Activated T-cell treated with anti-CD3 and anti-CD28 coated beads for 4 hours (primary cell): Measurements from ENCODE around the gene CCT5.
"Not testable (repeated sequence)": the region's sequence is repeated elsewhere in the genome, so short reads cannot be mapped to it uniquely, and the experiment has no call there.

ENCODE experiments used
- DNase-seq: peaks from one replicate; pipeline ENCODE4 v3.0.0-alpha.2; 2020

The CCT5 gene

GRCh38 chr5:10304932-10305331 is 54.9 kb downstream of the CCT5 start:
- no peak for DNase-seq

- DNase-seq, result no peak
These were observed 56.0 kb downstream of the CCT5 start for GRCh38 chr5:10306114-10306513.

DNA sequence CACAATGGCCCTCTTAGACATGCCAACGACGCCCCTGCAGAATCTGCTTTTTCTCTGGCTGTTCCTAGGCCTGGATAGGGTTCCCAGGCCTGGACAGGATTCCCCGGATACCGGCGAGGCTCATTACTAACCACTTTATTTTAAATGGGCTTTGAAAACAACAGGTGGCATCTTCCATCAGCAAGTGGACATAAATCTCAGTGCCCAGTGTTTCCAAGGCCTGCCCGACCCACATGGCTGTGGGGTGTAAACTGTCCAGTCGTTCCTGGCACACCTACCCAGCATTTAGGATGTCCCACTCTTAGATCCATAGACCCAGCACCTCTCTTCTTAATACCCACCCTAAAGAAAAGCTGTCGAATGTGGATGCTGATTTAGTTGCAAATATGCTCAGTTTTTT is 56.7 kb downstream of the CCT5 start:
- no peak for DNase-seq

DNA sequence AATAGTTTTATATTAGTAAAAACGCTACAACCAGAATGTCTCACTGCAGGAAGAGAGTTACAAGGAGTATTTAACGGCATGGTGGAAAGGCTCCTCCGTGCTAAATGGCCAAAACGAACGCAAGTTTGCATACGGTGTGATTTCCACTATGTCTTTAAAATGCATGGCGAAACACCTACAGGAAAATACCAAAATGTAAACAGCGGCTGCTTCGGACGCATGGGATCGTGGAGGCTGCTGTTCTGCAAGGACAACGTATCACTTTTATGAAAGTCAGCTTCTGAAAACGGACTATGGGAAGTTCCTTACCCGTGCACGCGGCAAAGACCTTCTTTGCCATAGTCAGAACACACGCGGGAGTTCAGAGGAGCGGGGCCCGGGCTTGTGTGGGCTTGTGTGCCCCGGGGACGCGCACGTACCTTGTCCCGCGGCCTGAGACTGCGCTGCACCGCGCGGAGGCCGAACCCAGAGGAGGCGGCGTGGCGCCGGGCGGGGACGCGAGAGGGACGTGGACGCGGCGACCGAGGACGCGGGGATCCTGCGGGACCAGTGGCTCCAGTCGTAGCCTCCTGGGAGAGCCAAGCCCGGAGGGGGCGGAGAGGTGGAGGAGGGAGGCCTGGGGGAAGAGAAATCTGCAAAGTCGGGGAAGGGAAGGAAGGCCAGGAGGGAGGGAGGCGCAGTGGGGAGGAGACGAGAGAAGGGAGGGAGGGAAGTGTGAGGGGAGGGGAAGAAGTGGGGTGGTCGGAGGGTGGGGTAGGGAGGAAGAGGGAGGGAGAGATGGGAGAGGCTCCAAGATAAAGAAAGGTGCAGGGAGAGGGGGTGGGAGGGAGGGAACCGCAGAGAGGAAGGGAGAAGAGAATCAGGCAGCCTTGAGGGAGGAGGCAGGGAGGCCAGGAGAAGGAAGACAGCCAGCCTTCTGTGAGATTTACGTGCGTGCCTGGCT is 57.4 kb downstream of the CCT5 start, which contains the start of gene CMBL:
Gene CMBL (minus strand): TSS at position 697 of the 943 bp plus-strand sequence. CDS start 17,140 bp downstream, outside the sequence.
- DNase-seq, result no peak

DNA sequence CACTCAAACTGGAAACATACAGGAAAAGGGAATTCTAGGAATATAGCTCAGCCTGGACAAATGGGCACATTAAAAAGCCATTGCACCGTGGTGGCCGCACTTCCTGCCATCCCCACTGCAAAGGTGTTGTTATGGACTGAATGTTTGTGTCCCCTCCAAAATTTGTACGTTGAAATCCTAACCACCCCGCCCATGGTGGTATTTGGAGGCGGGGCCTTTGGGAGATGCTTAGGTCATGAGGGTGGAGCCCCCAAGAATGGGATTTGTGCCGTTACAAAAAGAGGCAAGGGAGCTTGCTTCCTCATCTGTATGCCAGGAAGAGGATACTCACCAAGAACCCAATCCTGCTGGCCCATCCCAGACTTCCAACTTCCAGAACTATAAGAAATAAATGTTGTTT is 58.8 kb downstream of the CCT5 start:
- DNase-seq, result no peak

GRCh38 chr5:10310066-10310779 is 60.1 kb downstream of the CCT5 start:
- DNase-seq, result no peak

GRCh38 chr5:10310835-10311570 is 60.9 kb downstream of the CCT5 start:
- not testable (repeated sequence) for DNase-seq

- DNase-seq, result no peak
These were observed 61.7 kb downstream of the CCT5 start for GRCh38 chr5:10311595-10312425.

GRCh38 chr5:10315201-10315600 is 65.1 kb downstream of the CCT5 start:
- no peak for DNase-seq
